NCI-H526 (cell line): Measurements from ENCODE around the gene SPINK5.

Experiments used
- DNase-seq, 2 experiments: peaks; one replicate each; lab custom pipeline; 2025; lab: John Stamatoyannopoulos, UW

Gene SPINK5

GRCh38 chr5:148186248-148187003, 122.6 kb downstream of the SPINK5 start:
- no peak for DNase-seq
